HG03039 (cell line): ENCODE data around the gene MAP3K12.
"Not testable (repeated sequence)": the region's sequence is repeated elsewhere in the genome, so short reads cannot be mapped to it uniquely, and the experiment has no call there.

Experiments used
- ATAC-seq: cut with Tn5 transposase; IDR thresholded peaks from one replicate; pipeline ENCODE4 v1.9.1; 2021; ENCODE audit warnings: mild to moderate bottlenecking, moderate library complexity; ENCODE audit not compliant: unreplicated experiment

The MAP3K12 gene

GRCh38 chr12:53499266-53500141 lies at the start of gene MAP3K12:
TSS of gene MAP3K12 (minus strand) at chr12:53499458. CDS start at chr12:53487391, 12,067 bp downstream.
- ATAC-seq, result no peak

GRCh38 chr12:53548354-53548753 lies 49.1 kb upstream of the MAP3K12 start:
- not testable (repeated sequence) for ATAC-seq

- ATAC-seq, result no peak
Measured at GRCh38 chr12:53543539-53543938, 44.3 kb upstream of the MAP3K12 start.

- ATAC-seq, result no peak
Measured at GRCh38 chr12:53539526-53539925, 40.3 kb upstream of the MAP3K12 start.

- ATAC-seq, result no peak
Measured at GRCh38 chr12:53538209-53538689, 39.0 kb upstream of the MAP3K12 start.

GRCh38 chr12:53536962-53537361 lies 37.7 kb upstream of the MAP3K12 start:
- ATAC-seq, result no peak

GRCh38 chr12:53533471-53533870 lies 34.2 kb upstream of the MAP3K12 start:
- no peak for ATAC-seq

- ATAC-seq, result no peak
Measured at GRCh38 chr12:53532524-53533445, 33.5 kb upstream of the MAP3K12 start.

GRCh38 chr12:53532021-53532420 lies 32.8 kb upstream of the MAP3K12 start:
- no peak for ATAC-seq

- no peak for ATAC-seq
Measured at GRCh38 chr12:53530920-53531319, 31.7 kb upstream of the MAP3K12 start.

GRCh38 chr12:53530061-53530460 lies 30.8 kb upstream of the MAP3K12 start:
- ATAC-seq, result no peak

- no peak for ATAC-seq
Measured at GRCh38 chr12:53524476-53524875, 25.2 kb upstream of the MAP3K12 start.

GRCh38 chr12:53523131-53523530 lies 23.9 kb upstream of the MAP3K12 start:
- no peak for ATAC-seq

- no peak for ATAC-seq
Measured at GRCh38 chr12:53518381-53518780, 19.1 kb upstream of the MAP3K12 start.

GRCh38 chr12:53516758-53517455 lies 17.6 kb upstream of the MAP3K12 start:
- ATAC-seq, result no peak

GRCh38 chr12:53515291-53515680 lies 16.0 kb upstream of the MAP3K12 start:
- ATAC-seq, result no peak

GRCh38 chr12:53514628-53515290 lies 15.5 kb upstream of the MAP3K12 start:
- ATAC-seq, result no peak

GRCh38 chr12:53513712-53514410 lies 14.6 kb upstream of the MAP3K12 start:
- no peak for ATAC-seq

- ATAC-seq, result no peak
Measured at GRCh38 chr12:53510181-53510812, 11.0 kb upstream of the MAP3K12 start.
